Omental fat pad (tissue), 4 donors: ENCODE results near the gene FMN2. TPM values are rescaled to one million over a fixed set of nuclear protein-coding genes. Genes with fewer than 3 reads are reported as not detected.

Experiments used
- ATAC-seq: fragments of 150-250 bp; one replicate; pipeline ENCODE4 v1.9.1; 2016; ENCODE audit warnings: mild to moderate bottlenecking, moderate library complexity; ENCODE audit not compliant: low FRiP score
- DNase-seq: peaks from one replicate; pipeline ENCODE4 v3.0.0-alpha.2; 2019; ENCODE audit warnings: low spot score
- total RNA-seq, 4 donors: library from RNA; depleted of rRNA; stranded (reverse); fragments of >200 nt; gene quantifications; one replicate each; pipeline ENCODE4 v1.1.0, GENCODE V29; 2016
- TF ChIP-seq, protein P1 (sequence below), 3 donors: fragments of 450-650 bp; IDR thresholded peaks; one replicate each; pipeline ENCODE4 v1.5.1; 2016 to 2017; ENCODE audit warnings: antibody characterized with exemption in 3 of 3, mild to moderate bottlenecking in 3 of 3, moderate library complexity in 2 of 3

FMN2 gene
- total RNA-seq, 4 donors from 2014 or later: 1.2 to 4.3 (median 2.8) TPM

DNA sequence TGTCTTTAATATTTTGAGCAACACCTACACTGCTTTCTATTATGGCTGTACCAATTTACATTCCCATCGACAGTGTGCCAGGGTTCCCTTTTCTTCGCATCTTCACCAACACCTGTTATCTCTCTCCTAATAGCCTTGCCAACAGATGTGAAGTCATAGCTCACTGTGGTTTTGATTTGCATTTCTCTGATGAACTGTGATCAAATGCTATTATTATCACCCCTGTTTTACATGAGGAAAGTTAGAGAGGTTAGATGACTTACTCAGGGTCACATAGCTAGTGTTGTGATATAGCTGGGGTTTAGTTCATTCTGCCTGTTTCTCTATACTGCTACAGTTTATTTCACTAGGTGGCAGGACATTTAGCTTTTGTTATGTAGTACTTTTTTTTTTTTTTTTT lies 204.1 kb downstream of the FMN2 start:
- DNase-seq (no peak), ATAC-seq (no peak)
- TF ChIP-seq, protein P1, sequence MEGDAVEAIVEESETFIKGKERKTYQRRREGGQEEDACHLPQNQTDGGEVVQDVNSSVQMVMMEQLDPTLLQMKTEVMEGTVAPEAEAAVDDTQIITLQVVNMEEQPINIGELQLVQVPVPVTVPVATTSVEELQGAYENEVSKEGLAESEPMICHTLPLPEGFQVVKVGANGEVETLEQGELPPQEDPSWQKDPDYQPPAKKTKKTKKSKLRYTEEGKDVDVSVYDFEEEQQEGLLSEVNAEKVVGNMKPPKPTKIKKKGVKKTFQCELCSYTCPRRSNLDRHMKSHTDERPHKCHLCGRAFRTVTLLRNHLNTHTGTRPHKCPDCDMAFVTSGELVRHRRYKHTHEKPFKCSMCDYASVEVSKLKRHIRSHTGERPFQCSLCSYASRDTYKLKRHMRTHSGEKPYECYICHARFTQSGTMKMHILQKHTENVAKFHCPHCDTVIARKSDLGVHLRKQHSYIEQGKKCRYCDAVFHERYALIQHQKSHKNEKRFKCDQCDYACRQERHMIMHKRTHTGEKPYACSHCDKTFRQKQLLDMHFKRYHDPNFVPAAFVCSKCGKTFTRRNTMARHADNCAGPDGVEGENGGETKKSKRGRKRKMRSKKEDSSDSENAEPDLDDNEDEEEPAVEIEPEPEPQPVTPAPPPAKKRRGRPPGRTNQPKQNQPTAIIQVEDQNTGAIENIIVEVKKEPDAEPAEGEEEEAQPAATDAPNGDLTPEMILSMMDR (IDR thresholded peaks at IDR 0.05): no peak

- TF ChIP-seq, protein P1 (IDR thresholded peaks at IDR 0.05): no peak
- ATAC-seq (no peak), DNase-seq (no peak)
Measured at GRCh38 chr1:240304466-240304865, 212.8 kb downstream of the FMN2 start.

- ATAC-seq (no peak), DNase-seq (no peak)
- TF ChIP-seq, protein P1 (IDR thresholded peaks at IDR 0.05): no peak
Measured at GRCh38 chr1:240306673-240307072, 215.0 kb downstream of the FMN2 start.

DNA sequence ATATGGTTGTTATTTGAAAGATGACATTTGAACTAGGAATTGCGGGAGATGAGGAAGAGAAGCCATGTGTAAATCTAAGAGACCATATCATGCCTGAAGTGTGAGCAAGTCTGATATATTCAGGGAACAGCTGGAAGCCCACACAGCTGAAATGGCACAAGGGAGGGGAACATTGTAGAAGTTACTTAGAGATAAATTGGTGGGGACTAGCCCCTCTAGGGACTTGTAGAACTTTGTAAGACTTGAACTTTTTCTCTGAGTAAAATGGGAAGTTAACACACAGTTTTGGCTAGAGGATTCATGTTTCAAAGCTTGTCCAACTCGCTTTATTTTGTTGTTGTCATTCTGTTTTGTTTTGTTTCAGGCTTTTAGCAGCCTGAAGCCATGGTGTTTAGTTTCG lies 216.4 kb downstream of the FMN2 start:
- ATAC-seq (no peak), DNase-seq (no peak)
- TF ChIP-seq, protein P1 (IDR thresholded peaks at IDR 0.05): no peak

DNA sequence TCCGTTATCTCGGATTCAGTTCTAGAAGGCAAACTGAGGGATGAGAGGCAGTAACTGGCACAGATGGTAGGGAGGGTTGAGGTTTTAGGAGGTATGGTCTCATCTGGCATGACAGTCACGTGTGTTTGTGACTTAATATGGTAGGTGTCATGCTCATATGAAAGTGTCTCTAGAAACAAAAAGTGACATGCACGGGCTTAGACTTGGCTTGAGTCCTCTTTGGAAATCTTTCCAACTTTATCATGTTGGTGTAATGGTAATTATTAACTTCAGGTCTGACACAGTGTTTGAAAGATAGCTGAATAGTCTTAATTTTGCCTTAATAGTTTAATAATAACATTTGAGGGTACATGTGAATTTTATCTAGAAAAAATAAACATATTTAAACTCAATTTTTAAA lies 218.1 kb downstream of the FMN2 start:
- no peak for ATAC-seq
- TF ChIP-seq, protein P1 (IDR thresholded peaks at IDR 0.05): no peak
- no peak for DNase-seq

- ATAC-seq (no peak), DNase-seq (no peak)
- TF ChIP-seq, protein P1 (IDR thresholded peaks at IDR 0.05): no peak
Measured at GRCh38 chr1:240310226-240310925, 218.7 kb downstream of the FMN2 start.

DNA sequence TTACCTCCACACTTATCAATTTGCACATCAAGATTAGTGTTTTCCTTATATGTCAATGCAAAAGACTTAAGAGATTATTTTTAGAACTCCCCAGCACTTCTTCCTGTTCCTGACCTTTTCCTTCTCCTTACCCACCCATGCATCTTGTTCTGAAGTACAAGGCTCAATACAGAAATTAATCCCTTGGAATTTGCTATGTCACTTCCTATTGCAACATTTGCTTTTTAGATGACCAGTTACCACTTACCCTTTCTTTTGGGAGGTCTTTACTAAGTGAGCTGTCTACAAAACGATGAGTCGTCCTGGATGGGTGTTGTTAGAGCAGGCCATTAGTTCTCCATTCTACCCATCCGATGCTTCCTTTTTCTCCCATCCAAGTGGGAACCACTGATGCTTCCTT lies 221.2 kb downstream of the FMN2 start:
- ATAC-seq: no peak
- TF ChIP-seq, protein P1 (IDR thresholded peaks at IDR 0.05): no peak
- DNase-seq: no peak
